Right lung (tissue), 5 donors: ENCODE data around the gene CPO. TPM values are rescaled to one million over a fixed set of nuclear protein-coding genes. Genes with fewer than 3 reads are reported as not detected.

Experiments
- DNase-seq, 2 donors: peaks; one replicate each; pipeline ENCODE4 v3.0.0-alpha.2; 2013
- polyA plus RNA-seq, 5 donors: library from polyadenylated mRNA; unstranded; fragments of 120-200 nt; gene quantifications; one replicate each; pipeline versions ENCODE4 v1.2.1 to v1.2.3, GENCODE V29; 2013; ENCODE audit warnings: inconsistent platforms in 1 of 5, low replicate concordance in 1 of 5; ENCODE audit not compliant: insufficient read length in 5 of 5, insufficient read depth in 1 of 5

Gene CPO
- polyA plus RNA-seq, 5 donors, result 0.31 to 0.57 (median 0.40) TPM

GRCh38 chr2:207012461-207012860 is 73.1 kb downstream of the CPO start:
- DNase-seq, result no peak

- DNase-seq, result no peak
Observed at GRCh38 chr2:207014424-207014823, 75.1 kb downstream of the CPO start.

- no peak for DNase-seq
Observed at GRCh38 chr2:207015901-207016300, 76.6 kb downstream of the CPO start.

Other genes starting within 250 kb of the CPO start
- not detected for gene DYTN, start 221.1 kb upstream of the CPO start, polyA plus RNA-seq
- gene MDH1B, start 174.2 kb upstream of the CPO start, polyA plus RNA-seq, result 1 to 10 TPM; 3.8 to 7.7 (median 6.2) TPM
- 10 to 100 TPM; 29.7 to 44.3 (median 37.3) TPM for gene FASTKD2, start 173.9 kb upstream of the CPO start, polyA plus RNA-seq
- gene KLF7, start 226.4 kb downstream of the CPO start, polyA plus RNA-seq, result 10 to 100 TPM; 12.9 to 19.6 (median 17.5) TPM